Nephron (organoid): ENCODE results near the gene HBS1L.

Experiments used
- H3K27ac Mint-ChIP-seq, 3 experiments: 2 replicates each; pipeline ENCODE4 v1.8.0; 2020; ENCODE audit warnings: mixed read lengths in 3 of 3, mild to moderate bottlenecking in 2 of 3, moderate library complexity in 1 of 3
- H3K27me3 Mint-ChIP-seq: 2 replicates; pipeline ENCODE4 v1.8.0; 2021; ENCODE audit warnings: low read depth, mild to moderate bottlenecking, moderate library complexity, mixed read lengths
- H3K36me3 Mint-ChIP-seq: 2 replicates; pipeline ENCODE4 v1.8.0; 2020; ENCODE audit warnings: low read depth, mixed read lengths
- H3K4me1 Mint-ChIP-seq: 2 replicates; pipeline ENCODE4 v1.8.0; 2020; ENCODE audit warnings: mixed read lengths
- H3K4me3 Mint-ChIP-seq, 3 experiments: 2 replicates each; pipeline ENCODE4 v1.8.0; 2020; ENCODE audit warnings: mild to moderate bottlenecking in 3 of 3, mixed read lengths in 3 of 3, moderate library complexity in 2 of 3
- H3K9me3 Mint-ChIP-seq: 2 replicates; pipeline ENCODE4 v1.8.0; 2020; ENCODE audit warnings: mixed read lengths
- CTCF ChIP-seq, 3 experiments: fragments of 200-600 bp; sonication (generic); IDR thresholded peaks; one replicate each; pipeline ENCODE4 v1.5.0; 2021; ENCODE audit warnings: antibody characterized with exemption in 3 of 3; ENCODE audit not compliant: unreplicated experiment in 3 of 3

Gene HBS1L

GRCh38 chr6:135046912-135047311, 7.7 kb downstream of the HBS1L start:
- no peaks in the 10 kb centered on the region for H3K27me3 Mint-ChIP-seq
- TF ChIP-seq CTCF (IDR thresholded peaks at IDR 0.05; ENCODE audit: unreplicated experiment in 3 of 3) = no peak
- H3K27ac Mint-ChIP-seq = no peak overlapping the region
- H3K36me3 Mint-ChIP-seq = peaks cover 24% of the 10 kb centered on the region
- no peak overlapping the region for H3K4me3 Mint-ChIP-seq
- H3K4me1 Mint-ChIP-seq = no peaks in the 10 kb centered on the region
- H3K9me3 Mint-ChIP-seq = no peaks in the 10 kb centered on the region

GRCh38 chr6:135044639-135045038, 10.0 kb downstream of the HBS1L start:
- no peaks in the 10 kb centered on the region for H3K27me3 Mint-ChIP-seq
- peak overlapping the region in 2 of 3 experiments; percentile 0 to 69 for H3K27ac Mint-ChIP-seq
- H3K4me3 Mint-ChIP-seq = no peak overlapping the region
- H3K36me3 Mint-ChIP-seq = peaks cover 23% of the 10 kb centered on the region
- no peaks in the 10 kb centered on the region for H3K4me1 Mint-ChIP-seq
- no peak for TF ChIP-seq CTCF (IDR thresholded peaks at IDR 0.05; ENCODE audit: unreplicated experiment in 3 of 3)
- no peaks in the 10 kb centered on the region for H3K9me3 Mint-ChIP-seq

GRCh38 chr6:135043846-135044245, 10.8 kb downstream of the HBS1L start:
- no peaks in the 10 kb centered on the region for H3K4me1 Mint-ChIP-seq
- H3K36me3 Mint-ChIP-seq = peaks cover 27% of the 10 kb centered on the region
- H3K27ac Mint-ChIP-seq = no peak overlapping the region
- no peaks in the 10 kb centered on the region for H3K9me3 Mint-ChIP-seq
- TF ChIP-seq CTCF (IDR thresholded peaks at IDR 0.05; ENCODE audit: unreplicated experiment in 3 of 3) = no peak
- H3K27me3 Mint-ChIP-seq = no peaks in the 10 kb centered on the region
- no peak overlapping the region for H3K4me3 Mint-ChIP-seq

GRCh38 chr6:135043364-135043763, 11.3 kb downstream of the HBS1L start:
- H3K4me3 Mint-ChIP-seq = no peak overlapping the region
- peak overlapping the region in 1 of 3 experiments; percentile 4 for H3K27ac Mint-ChIP-seq
- no peaks in the 10 kb centered on the region for H3K9me3 Mint-ChIP-seq
- H3K27me3 Mint-ChIP-seq = no peaks in the 10 kb centered on the region
- H3K4me1 Mint-ChIP-seq = no peaks in the 10 kb centered on the region
- peaks cover 23% of the 10 kb centered on the region for H3K36me3 Mint-ChIP-seq
- no peak for TF ChIP-seq CTCF (IDR thresholded peaks at IDR 0.05; ENCODE audit: unreplicated experiment in 3 of 3)

- H3K9me3 Mint-ChIP-seq = no peaks in the 10 kb centered on the region
- no peak for TF ChIP-seq CTCF (IDR thresholded peaks at IDR 0.05; ENCODE audit: unreplicated experiment in 3 of 3)
- no peak overlapping the region for H3K27ac Mint-ChIP-seq
- H3K4me3 Mint-ChIP-seq = no peak overlapping the region
- H3K36me3 Mint-ChIP-seq = peaks cover 37% of the 10 kb centered on the region
- no peaks in the 10 kb centered on the region for H3K4me1 Mint-ChIP-seq
- no peaks in the 10 kb centered on the region for H3K27me3 Mint-ChIP-seq
These were observed 16.3 kb downstream of the HBS1L start for GRCh38 chr6:135038335-135038734.

GRCh38 chr6:135037541-135037940, 17.1 kb downstream of the HBS1L start:
- Mint-ChIP-seq H3K27me3 (no peaks in the 10 kb centered on the region), H3K36me3 (peaks cover 42% of the 10 kb centered on the region), H3K4me1 (no peaks in the 10 kb centered on the region)

More at GRCh38 chr6:135037541-135037940, 17.1 kb downstream of the HBS1L start:
- no peak for TF ChIP-seq CTCF (IDR thresholded peaks at IDR 0.05; ENCODE audit: unreplicated experiment in 3 of 3)
- no peaks in the 10 kb centered on the region for H3K9me3 Mint-ChIP-seq
- no peak overlapping the region for H3K27ac Mint-ChIP-seq
- H3K4me3 Mint-ChIP-seq = no peak overlapping the region
